Daoy (cell line): ENCODE results near the gene TBXAS1. TPM values are rescaled to one million over a fixed set of nuclear protein-coding genes. Genes with fewer than 3 reads are reported as not detected.

Source experiments
- DNase-seq: peaks from one replicate; pipeline ENCODE4 v3.0.0-alpha.2; 2015; ENCODE audit warnings: low read depth
- total RNA-seq: library from RNA; depleted of rRNA; stranded (reverse); fragments of >200 nt; shearing (Covaris generic); gene quantifications from 2 replicates; pipeline ENCODE4 v1.2.3, GENCODE V29; 2014

The TBXAS1 gene
- total RNA-seq, 1 experiment from 2014 or later: 6.3 TPM

DNA sequence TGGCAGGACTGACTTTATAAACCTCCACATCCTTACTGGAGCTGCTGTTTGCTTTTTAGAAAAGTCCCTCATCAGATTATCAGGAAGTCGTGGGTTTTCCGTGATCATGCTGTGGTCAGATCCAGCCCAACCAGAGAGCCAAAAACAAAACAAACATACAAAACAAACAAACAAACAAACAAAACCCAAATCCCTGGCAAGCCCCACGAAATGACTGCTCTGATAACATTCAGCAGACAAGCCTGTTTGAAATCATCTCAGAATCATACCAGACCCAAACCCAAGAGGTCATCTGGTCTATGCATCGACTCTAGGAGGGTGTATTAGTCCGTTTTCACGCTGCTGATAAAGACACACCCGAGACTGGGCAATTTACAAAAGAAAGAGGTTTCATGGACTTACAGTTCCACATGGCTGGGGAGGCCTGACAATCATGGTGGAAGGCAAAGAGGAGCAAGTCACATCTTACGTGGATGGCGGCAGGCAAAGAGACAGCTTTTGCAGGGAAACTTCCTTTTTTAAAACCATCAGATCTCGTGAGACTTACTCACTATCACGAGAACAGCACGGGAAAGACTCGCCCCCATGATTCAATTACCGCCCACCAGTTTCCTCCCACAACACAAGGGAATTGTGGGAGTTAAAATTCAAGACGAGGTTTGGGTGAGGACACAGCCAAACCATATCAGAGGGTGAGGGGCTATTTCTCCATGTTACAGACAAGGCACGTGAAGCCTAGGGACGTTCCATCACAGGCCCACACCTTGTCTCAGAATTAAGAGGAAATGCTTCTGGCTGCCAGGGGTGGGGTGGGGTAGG lies 148.0 kb downstream of the TBXAS1 start:
- DNase-seq: no peak

DNA sequence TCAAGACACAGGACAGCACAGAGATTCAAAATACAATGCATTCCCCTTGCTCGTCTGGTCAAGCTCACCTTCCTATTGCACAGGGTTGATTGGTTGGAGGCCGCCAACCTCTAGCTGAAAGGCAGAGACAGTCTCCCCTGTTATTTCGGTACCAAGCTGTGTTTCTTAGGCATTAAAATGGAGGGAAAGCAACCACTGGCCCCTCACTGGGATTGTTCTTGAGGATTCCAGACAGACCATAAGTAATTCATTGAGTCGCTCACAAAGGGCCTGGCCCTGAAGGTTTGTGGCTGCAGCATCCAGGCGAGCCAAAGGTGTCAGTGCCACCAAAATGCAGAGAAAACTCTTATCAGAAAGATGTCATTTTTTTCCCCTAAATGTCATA lies 152.4 kb downstream of the TBXAS1 start:
- DNase-seq: no peak

DNA sequence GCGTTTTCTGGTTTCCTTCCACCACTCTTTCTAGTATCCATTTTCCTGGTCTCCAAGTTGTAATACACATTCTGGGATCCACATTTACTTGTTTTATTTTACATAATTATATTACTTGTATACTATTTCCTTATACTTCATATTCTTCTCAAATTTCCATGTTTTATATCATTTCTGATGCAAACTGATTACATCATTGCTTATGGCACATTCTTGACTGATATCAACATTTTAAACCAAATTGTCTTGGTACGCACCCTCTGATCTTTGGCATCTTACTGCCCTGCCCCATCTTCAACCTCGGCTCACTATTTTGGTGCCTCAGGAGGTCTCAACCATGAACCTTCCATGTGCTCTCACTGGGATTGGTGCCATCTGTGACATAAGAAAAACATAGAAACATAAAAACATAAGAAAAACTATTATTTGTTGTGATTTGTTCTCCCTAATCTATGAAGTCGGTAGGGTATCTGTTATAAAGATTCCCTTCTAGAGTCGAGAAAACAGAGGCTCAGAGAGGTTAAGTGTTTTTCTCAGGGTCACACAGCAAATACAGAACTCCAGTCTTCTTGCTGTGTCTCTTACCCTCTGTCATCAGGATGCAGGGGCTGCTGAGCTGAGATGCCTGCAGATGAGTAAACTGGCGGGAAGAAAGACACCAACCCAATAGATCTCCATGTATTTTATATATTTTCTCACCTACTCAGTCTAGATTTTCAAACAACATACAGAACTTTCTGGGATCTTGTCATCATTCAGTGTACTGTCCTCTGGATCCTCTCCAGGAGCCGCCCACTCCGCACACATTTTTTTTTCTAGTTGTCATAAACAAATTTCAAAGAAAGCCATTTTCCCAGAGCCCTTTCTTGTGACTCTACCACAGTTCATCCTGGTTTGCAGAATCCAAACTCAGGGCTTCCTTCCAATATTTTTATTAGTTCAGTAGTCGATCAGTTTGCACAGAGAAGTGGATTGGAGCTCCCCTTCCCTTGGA lies 154.2 kb downstream of the TBXAS1 start:
- no peak for DNase-seq

DNA sequence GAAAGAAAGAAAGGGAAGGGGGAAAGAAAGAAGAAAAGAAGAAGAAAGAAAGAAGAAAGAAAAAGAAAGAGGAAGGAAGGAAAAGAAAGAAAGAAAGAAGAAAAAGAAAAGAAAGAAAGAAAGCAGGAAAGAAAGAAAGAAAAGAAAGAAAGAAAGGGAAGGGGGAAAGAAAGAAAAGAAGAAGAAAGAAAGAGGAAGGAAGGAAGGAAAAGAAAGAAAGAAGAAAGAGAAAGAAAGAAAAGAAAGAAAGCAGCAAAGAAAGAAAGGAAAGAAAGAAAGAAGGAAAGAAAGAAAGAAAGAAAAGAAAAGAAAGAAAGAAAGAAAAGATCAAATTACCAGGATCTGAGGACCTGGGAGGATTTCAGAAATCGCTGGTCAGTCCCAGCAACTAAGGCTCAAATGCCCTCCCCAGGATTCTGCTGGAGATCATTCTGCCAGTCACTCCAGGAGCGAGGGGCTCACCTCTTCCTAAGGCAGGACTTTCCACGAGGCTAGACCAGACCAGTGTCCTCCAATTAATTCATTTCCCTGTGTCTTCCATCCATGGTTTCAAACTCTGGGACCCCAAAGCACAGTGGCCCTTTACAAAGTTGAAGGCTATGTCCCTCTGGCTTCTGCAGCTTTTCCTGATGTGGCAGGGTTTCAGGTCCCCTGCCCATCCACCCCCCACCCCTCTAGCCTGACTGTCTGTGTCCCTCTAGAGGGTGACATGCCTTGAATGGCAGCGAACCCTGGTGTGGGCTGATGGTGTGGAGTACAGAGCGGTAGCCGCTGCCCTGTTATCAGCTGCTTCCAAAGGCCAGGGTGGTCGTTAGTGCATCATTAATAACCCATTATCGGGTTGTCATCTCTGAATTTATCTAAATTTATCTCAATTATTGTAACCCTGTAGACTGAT lies 155.8 kb downstream of the TBXAS1 start:
- DNase-seq: no peak

DNA sequence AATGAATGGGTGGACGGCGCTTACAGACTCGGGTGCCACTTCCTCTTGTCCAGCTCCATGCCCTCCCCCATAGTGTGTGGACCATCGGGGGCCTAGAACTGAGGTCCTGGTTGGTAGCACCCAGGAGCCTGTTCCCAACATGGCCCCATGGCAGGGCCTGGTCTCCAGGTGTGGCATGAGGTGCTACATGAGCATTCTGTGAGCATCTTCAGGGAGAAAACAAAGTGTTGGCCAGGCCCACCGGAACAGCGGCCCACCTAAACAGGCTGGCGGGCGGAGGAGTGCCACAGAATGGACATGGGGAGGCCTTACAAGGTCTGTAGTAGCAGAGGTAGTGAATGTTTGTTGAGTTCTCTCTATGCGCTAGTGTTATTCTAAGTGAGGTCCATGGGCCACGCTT lies 156.7 kb downstream of the TBXAS1 start:
- DNase-seq: no peak

DNA sequence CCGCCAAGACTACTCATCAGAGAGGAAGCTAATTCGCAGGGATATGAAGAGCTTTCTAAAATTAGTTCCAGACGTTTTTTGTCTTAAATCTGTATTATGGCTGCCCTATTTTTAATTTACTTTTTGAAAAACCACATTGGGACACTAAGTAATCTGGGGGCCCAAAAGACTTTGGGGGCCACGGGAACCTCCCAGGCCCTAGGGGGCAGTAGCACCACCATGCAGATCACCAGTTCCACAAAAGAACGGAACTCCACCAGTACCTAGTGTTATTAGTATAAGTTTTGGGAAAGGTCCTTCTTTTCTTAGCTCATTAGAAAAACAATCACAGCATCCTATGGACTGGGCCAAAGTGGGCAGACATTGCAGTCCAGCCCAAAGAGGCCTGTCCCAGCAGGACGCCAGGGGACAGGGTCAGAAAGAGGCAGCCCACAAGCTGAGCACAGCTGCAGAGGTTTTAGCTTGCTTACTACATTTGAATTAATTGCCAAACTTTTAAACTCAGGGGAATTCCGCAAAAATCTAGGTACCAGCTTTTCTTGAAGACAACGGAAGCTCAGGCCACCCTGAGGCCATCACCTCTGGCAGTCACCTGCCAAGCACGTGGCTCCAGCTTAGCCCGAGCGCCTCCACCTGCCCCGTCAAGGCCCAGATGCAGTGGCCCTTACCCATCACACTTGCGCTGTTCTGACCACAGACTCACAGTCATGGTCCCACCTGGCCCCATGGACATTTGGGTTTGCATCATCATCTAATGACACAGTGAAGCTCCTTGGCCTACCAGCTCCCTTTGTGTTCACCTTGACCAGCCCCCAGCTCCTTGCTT lies 158.8 kb downstream of the TBXAS1 start:
- no peak for DNase-seq

DNA sequence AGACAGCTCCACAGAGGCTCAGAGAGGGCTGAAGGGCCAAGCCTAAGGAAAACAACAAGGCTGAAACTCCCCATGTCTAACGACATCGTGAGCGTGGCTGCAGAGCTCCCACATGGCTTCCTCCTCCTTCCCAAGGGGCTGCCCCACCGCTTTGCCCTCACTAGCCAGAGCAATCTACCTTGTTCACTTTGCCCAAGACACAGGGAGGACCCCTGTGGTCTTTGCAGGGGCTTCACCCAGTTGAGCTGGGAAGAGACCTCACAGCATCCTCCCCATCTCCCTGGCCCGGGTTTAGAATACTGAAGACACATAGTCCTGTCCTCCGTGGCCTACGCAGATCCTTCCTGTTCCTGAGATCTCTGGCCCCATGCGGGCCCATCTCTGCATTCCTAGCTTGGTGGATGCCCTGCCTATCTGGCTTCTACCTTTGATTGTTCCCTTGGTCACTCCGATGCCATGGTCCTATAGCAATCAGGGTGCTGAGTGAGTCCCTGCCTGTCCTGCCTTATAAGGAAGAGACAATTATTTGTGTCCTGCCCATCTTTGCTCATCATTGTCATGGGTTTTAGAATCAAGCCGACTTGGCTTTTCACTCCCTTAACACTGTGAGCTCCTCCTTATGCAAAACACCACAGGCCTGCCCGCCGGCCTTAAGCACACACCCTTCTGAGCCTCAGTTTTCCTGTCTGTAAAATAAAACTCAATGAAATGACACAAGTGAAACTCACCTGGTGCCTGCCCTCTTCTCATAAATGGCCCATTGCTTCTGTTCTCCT lies 160.5 kb downstream of the TBXAS1 start:
- no peak for DNase-seq

DNA sequence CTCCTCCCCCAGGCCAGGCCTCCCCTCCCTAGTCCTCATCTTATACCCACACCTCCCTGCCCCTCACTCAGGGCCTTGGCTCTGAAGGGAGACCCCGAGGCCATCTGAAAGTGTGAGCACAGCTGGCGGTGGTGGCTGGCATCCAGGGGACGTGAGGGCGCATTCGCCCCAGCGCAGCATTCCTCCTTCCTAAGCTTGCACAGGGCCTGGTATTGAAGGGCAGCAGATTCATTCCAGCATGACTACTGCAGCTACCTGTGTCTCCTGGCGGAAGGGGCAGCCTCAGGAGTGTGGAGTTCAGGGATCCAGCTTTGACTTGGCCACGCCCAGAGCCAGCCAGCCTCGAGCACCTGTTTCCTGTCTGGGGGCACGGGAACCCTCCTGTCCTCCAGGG lies 161.1 kb downstream of the TBXAS1 start:
- DNase-seq: no peak

DNA sequence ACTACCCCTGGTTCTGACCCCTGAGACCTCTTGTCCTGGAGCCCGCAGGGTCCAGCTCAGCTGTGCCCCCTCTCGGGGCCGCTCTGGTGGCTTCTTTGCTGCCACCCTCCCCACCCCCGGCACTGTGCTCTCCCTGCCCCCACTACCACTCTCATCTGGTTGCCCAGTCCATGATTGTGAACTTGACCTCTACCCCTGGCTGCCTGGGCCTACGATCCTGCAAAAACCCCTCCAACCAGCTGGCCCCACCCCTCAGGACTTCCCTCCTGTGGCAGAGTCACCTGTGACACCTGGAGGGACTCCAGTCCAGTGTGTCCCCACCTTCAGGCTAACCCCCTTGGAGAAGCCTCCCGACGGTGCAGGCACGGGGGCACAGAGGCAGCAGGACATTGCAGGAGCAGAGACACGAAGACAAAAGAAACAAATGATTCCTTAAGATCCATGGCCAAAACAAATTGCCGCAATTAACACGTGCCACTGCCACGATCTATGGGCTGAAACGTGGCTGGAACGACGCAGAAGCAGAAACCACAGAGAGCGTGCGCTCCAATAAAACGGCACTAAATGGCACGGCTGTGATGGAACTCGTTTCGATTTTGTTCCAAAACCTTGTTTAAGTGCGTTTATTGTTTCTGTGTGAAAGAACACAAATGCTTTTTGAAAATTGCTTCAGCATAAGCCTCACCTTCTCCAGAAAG lies 161.7 kb downstream of the TBXAS1 start:
- DNase-seq: no peak

DNA sequence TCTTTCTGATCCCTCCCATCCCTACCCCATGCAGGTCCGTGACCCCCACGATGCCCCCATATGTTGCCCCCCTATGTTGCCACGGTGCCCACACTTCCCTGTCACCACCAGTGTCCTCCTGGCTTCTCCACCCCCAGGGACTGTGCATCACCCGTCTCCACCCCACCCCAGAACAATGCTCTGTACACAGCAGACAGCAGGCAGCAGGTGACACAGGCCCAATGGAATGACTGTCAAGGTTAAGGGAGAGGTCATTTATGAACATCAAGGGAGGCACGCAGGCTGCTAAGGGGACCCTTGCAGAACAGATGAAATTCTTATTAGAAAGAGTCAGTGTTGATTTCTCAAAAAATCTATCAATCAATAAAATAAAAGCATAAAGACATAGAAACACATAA lies 162.2 kb downstream of the TBXAS1 start:
- no peak for DNase-seq

DNA sequence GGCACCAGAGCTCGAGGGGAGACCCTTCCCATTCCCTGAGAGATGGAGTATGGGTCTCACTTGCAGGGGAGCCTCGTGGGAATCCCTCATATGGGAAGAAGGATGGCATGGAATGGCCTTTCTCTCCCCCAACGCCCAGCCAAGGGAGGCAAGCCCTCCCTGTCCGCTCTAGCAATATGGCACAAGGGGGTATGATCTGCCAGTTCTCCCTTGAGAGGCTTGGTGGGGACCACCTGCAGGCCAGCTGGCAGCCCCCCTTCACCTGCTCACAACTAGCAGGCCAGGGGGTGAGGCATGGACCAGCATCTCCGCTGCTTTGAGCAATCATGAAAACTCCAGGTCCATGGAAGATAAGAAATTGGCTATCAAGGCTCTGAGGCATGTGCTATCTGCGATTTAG lies 162.8 kb downstream of the TBXAS1 start:
- DNase-seq: no peak

DNA sequence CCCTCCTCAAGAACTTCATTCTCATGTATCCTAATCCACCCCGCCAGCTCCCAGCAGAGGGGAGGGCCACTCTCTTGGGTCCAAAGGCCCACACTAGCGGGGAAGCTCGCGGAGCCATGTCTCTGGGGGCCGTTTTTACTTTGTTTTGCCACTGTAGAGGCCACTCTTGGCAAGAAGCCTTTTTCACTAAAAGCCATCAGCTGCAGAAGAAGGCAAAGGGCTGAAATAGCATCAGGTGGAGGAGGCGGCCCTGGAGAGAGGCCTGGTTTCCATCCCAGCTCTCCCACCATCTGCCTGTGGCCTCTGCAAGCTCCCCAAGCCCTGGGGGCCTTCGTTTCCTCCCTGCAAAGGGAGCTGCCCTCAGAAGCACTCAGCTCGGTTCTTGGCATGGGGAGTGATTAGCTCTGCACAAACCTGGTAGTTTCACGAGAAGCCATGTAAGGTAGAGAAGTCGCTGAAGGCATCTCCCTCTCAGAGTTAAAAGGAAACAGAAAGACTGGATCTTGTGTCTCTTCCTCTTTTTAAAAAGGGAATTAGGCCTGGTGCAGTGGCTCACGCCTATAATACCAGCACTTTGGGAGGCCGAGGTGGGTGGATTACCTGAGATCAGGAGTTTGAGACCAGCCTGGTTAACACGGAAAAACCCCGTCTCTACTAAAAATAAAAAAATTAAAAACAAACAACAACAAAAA lies 163.4 kb downstream of the TBXAS1 start:
- DNase-seq: no peak

DNA sequence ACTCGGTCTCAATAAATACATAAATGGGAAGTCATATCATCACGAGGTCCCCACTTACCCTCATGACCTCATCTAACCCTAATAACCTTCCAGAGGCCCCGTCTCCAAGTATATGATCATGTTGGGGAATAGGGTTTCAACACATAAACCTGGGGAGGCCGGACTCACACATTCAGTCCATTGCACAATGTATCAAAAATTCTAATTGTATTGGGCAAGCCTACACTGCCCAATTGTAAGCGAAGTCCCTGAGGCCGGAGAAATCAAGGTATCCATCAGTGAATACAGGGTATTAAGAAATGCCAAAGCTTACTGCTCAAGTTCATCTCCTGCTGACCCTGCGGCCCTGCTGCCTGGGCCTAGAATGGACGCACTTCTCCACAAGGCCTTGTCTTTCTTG lies 164.1 kb downstream of the TBXAS1 start:
- DNase-seq: no peak

DNA sequence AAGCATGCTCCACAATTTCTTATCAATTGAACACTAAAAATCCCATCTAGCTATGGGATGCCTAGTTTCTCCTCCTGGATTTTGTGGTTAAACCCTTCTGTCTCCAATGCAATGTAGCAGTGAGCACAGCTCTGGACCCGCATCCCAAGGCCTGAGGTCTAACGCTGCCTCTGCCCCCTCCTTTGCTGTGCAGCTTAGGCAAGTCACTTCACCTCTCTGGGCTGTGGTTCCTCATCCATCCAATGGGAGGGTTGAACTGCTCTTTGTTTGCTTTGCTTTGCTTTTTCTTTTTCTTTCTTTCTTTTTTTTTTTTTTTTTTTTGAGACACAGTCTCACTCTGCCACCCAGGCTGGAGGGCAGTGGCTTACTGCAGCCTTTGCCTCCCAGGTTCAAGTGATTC lies 164.5 kb downstream of the TBXAS1 start:
- DNase-seq: no peak

DNA sequence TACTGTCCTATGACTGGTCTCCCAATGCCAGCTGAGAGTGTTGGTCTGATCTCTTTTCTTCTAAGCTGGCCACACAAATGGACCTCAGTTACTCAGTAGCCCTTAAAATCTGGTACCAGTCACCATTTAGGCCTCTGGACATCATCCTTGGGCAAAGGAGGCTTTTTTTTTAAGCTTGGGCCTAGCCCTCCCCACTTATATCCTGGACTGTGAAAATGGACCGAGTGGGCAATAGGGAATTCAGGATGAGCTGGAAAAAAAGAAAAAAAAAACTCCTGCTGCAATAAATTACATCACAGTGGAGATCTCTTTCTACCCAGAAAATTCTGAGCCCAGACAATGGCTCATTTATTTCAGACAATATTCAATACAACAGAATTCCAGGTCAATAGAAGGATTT lies 165.3 kb downstream of the TBXAS1 start:
- DNase-seq: no peak

DNA sequence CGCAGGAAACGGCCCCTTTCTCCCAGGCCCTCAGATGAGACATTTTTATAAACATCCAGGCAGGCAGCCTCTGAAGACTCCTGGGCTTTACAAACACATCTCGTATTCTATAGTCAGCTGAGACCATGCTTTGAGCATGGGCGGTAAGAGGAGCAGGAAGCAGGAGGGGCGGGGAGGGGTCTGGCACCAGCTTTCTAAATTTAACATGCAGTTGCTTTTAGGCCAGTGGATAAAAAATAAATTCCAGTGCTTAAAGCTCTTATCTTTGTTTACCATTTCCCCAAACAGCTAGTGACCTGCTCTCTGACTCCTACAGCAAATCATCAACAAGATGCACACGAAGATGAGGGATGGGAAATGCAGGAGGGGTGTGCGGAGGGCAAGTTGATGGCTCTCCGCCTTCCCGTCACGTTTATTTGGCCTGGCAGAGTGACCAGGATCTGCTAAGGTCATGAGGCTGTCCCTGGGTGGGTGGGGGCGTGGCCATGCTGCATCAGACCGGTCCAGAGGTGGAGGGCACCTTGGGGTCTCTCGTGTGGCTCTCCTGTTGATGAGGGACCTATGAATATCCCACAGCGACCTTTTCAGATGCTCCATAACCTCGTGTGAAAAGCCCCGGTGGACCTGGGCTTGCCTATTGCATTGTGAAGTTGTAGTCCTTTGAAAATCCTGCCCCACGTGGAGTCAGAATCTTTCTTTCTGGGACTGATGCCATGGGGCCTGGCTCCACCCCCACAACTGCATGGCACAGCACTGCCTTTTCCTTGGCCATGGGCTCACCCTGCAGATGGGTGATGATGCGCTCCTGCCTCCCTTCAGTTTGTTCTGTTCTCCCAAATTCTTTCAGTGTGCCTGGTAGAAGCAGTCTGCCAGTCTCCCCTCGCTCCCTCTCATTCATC lies 166.2 kb downstream of the TBXAS1 start:
- DNase-seq: peak; percentile 40

DNA sequence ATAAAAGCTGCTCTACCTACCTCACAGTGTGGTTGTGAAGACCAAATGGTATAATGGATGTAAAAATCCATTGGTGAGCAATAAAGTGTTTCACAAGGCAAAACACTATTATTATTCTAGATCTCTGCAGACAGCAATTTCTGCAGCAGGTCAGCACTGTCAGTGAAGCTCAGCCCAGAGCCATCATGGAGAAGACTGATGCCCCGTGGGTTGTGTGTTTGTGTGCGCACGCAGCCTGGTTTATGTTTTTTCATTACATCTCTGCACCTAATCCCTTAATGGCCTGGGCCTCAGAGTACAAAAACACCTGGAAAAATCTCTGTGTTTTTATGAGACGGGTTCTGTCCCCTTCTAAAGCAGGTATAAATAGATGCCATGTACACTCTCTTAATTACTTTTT lies 169.5 kb downstream of the TBXAS1 start:
- DNase-seq: no peak

DNA sequence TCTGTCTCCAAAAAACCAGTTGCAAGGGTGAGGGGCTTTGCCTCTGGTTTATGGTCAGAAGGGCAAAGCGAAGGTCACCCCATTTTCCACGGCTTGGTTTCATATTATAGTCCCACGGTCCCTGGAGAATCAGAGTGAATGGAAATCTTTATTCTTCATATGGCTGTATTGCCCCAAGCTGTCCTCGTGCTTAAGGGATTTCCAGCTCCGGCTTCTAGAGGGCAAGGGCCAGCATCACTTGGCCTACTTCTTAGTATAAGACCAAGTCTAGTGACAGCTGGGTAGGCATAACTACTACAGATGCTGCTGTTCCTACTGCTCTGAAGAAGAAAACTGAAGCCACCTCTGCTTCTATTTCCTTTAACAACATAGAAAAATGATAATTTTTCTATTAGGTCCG lies 170.5 kb downstream of the TBXAS1 start:
- no peak for DNase-seq
